Prostate gland (tissue), 2 donors: ENCODE data around the gene CFAP47. TPM values are rescaled to one million over a fixed set of nuclear protein-coding genes. Genes with fewer than 3 reads are reported as not detected.

Experiments
- DNase-seq: peaks from one replicate; pipeline ENCODE4 v3.0.0-alpha.2; 2019; ENCODE audit warnings: low spot score
- H3K27ac ChIP-seq, 2 donors: fragments of 200-600 bp; sonication (generic); 2 replicates each; pipeline ENCODE4 v1.5.1; 2017 to 2019
- H3K27me3 ChIP-seq: fragments of 200-600 bp; sonication (generic); replicated peaks from 2 replicates; pipeline ENCODE4 v1.5.1; 2019; ENCODE audit not compliant: insufficient read depth
- H3K36me3 ChIP-seq, 2 donors: fragments of 200-600 bp; sonication (generic); 1 replicate in 1 of 2; 2 replicates in 1 of 2; pipeline versions ENCODE4 v1.5.1 to v1.8.1; 2017 to 2019
- H3K4me1 ChIP-seq: fragments of 200-600 bp; sonication (generic); replicated peaks from 2 replicates; pipeline ENCODE4 v1.5.1; 2019
- H3K4me3 ChIP-seq, 2 donors: fragments of 200-600 bp; sonication (generic); 2 replicates each; pipeline ENCODE4 v1.5.1; 2017 to 2019
- H3K9me3 ChIP-seq: fragments of 200-600 bp; sonication (generic); 2 replicates; pipeline ENCODE4 v1.5.1; 2017
- POLR2A ChIP-seq: fragments of 450-650 bp; IDR thresholded peaks from one replicate; pipeline ENCODE4 v1.6.1; 2016; ENCODE audit warnings: antibody characterized with exemption, mild to moderate bottlenecking
- POLR2AphosphoS5 ChIP-seq: sonication (generic); formaldehyde crosslinking; IDR thresholded peaks from one replicate; pipeline ENCODE4 v1.6.1; 2017; ENCODE audit warnings: antibody characterized with exemption
- WGBS: methylation state at CpG from one replicate; pipeline ENCODE4 v1.1.5; 2018; 5-methylcytosine and 5-hydroxymethylcytosine counted together
- intact Hi-C: fragments of 100-400 bp; cut with DNase I; formaldehyde crosslinking; loops from one replicate; pipeline ENCODE4 v1.14.2; 2022
- total RNA-seq, 2 donors: library from RNA; depleted of rRNA; stranded (reverse); fragments of >200 nt; gene quantifications; one replicate each; pipeline ENCODE4 v1.1.0, GENCODE V29; 2016
- TF ChIP-seq, protein P1 (sequence below), 4 experiments: fragments of 200-600 bp in 2 of 4; fragments of 450-650 bp in 2 of 4; sonication (generic) in 2 of 4; IDR thresholded peaks; 1 replicate in 3 of 4; 2 replicates in 1 of 4; pipeline ENCODE4 v1.5.1; 2016 to 2019; ENCODE audit warnings: antibody characterized with exemption in 4 of 4, mild to moderate bottlenecking in 2 of 4, moderate library complexity in 2 of 4

Gene CFAP47
- total RNA-seq, 2 donors from 2014 or later = 0.32 to 0.45 TPM

DNA sequence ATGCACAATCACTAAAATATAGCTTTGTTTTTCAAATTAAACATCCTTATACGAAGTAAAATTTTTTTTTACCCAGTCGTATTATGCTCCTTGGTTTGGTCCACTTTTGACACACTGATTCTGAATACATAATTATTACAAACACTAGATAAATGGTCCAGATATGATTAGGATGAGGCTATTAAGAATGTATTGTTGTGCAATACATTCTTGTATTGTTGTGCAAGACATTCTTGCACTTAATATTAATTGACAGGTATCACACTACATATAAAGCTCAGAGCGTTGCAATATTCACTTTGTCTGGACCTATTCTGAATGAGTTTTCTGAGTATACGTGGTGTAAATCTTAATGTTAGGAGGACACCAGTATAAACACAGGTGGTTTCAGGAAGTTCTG is 464.0 kb downstream of the CFAP47 start:
- no peak for DNase-seq
- Histone ChIP-seq H3K9me3 (no peaks in the 10 kb centered on the region), H3K27ac (no peak overlapping the region), H3K4me3 (no peak overlapping the region), H3K36me3 (no peaks in the 10 kb centered on the region), H3K4me1 (no peaks in the 10 kb centered on the region), H3K27me3 (no peaks in the 10 kb centered on the region)
- TF ChIP-seq POLR2A (no peak), POLR2AphosphoS5 (no peak)
- TF ChIP-seq, protein P1, sequence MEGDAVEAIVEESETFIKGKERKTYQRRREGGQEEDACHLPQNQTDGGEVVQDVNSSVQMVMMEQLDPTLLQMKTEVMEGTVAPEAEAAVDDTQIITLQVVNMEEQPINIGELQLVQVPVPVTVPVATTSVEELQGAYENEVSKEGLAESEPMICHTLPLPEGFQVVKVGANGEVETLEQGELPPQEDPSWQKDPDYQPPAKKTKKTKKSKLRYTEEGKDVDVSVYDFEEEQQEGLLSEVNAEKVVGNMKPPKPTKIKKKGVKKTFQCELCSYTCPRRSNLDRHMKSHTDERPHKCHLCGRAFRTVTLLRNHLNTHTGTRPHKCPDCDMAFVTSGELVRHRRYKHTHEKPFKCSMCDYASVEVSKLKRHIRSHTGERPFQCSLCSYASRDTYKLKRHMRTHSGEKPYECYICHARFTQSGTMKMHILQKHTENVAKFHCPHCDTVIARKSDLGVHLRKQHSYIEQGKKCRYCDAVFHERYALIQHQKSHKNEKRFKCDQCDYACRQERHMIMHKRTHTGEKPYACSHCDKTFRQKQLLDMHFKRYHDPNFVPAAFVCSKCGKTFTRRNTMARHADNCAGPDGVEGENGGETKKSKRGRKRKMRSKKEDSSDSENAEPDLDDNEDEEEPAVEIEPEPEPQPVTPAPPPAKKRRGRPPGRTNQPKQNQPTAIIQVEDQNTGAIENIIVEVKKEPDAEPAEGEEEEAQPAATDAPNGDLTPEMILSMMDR (IDR thresholded peaks at IDR 0.05) = no peak
- intact Hi-C loops = no loop called here
- WGBS = 90% methylated on average over 4 of the region's 4 CpGs

DNA sequence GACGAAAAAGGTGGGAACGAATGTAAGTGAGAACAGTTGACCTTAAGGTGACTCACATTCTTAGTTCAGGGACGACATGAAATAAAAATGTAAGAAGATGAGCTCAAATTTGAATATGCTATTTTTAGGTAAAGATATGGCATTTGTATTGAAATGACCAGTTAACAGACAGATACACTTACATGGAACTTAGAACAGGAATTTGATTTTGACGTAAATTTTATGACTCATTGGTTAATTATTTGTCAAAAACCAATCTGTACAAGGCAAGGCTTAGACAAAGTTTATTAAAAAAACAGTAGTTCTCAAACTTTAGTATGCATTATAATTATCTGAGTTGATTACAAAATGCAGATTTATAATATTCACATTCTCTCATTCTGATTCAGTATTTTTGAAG is 469.4 kb downstream of the CFAP47 start:
- H3K27ac ChIP-seq = no peak overlapping the region
- DNase-seq = no peak
- intact Hi-C loops = no loop called here
- H3K36me3 ChIP-seq = no peaks in the 10 kb centered on the region
- no peaks in the 10 kb centered on the region for H3K9me3 ChIP-seq
- 75% methylated on average over 4 of the region's 4 CpGs for WGBS
- H3K4me3 ChIP-seq = no peak overlapping the region
- H3K4me1 ChIP-seq = no peaks in the 10 kb centered on the region
- no peak for TF ChIP-seq POLR2AphosphoS5
- TF ChIP-seq, protein P1 (IDR thresholded peaks at IDR 0.05) = no peak
- no peak for TF ChIP-seq POLR2A
- H3K27me3 ChIP-seq = no peaks in the 10 kb centered on the region

DNA sequence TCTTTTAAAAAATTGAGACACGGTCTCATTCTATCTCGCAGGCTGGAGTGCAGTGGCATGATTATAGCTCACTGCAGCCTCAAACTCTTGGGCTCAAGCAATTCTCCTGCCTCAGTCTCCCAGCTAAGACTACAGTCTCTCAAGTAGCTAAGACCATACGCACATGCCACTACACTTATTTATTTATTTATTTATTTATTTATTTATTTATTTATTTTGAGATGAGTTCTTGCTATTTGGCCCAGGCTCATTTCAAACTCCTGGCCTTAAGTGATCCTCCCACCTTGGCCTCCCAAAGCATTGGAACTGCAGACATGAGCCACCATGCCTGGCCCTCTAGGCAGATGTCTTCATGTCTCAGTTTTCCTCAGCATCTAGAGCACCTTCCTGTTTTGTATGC is 482.2 kb downstream of the CFAP47 start:
- Histone ChIP-seq H3K36me3 (no peaks in the 10 kb centered on the region), H3K4me1 (no peaks in the 10 kb centered on the region), H3K4me3 (no peak overlapping the region), H3K27ac (no peak overlapping the region), H3K27me3 (no peaks in the 10 kb centered on the region), H3K9me3 (no peaks in the 10 kb centered on the region)
- TF ChIP-seq POLR2A (no peak), POLR2AphosphoS5 (no peak)
- TF ChIP-seq, protein P1 (IDR thresholded peaks at IDR 0.05) = no peak
- WGBS = 92% methylated on average over 3 of the region's 3 CpGs
- no peak for DNase-seq
- intact Hi-C loops = no loop called here

DNA sequence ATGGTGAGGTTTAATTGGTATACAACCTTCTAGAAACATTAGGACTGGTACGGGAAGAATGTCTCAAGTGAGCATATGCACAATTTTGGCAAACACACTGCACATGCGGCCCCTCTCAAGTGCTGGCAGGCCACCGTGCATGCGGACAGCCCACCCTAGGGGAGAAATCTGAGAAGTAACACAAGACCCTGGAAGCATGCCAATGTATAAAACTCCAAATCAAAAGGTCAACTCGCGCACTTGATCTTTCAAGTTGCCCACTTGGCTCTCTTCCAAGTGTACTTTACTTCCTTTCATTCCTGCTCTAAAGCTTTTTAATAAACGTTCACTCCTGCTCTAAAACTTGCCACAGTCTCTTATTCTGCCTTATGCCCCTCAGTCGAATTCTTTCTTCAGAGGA is 488.3 kb downstream of the CFAP47 start:
- Histone ChIP-seq H3K27me3 (no peaks in the 10 kb centered on the region), H3K27ac (no peak overlapping the region), H3K9me3 (no peaks in the 10 kb centered on the region), H3K4me1 (no peaks in the 10 kb centered on the region), H3K36me3 (no peaks in the 10 kb centered on the region), H3K4me3 (no peak overlapping the region)
- no peak for DNase-seq
- intact Hi-C loops = no loop called here
- no peak for TF ChIP-seq POLR2AphosphoS5
- TF ChIP-seq, protein P1 (IDR thresholded peaks at IDR 0.05) = no peak
- WGBS = 25% methylated on average over 8 of the region's 8 CpGs

DNA sequence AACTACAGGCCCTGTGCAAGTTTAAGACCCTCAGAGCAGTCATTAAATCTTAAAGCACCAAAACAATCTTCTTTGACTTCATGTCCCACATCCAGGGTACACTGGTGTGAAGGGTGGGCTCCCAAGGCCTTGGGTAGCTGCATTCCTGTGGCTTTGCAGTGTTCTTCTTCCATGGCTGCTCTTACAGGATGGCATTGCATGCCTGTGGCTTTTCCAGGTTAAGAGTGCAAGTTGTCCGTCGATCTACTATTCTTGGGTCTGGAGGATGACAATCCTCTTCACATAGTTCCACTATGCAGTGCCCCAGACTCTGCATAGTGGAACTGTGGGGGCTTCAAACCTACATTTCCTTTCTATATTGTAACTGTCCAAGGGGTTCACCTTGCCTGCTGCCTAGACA is 494.5 kb downstream of the CFAP47 start:
- H3K9me3 ChIP-seq = no peaks in the 10 kb centered on the region
- no peak overlapping the region for H3K4me3 ChIP-seq
- no peaks in the 10 kb centered on the region for H3K36me3 ChIP-seq
- H3K4me1 ChIP-seq = no peaks in the 10 kb centered on the region
- TF ChIP-seq POLR2AphosphoS5 = no peak
- TF ChIP-seq POLR2A = no peak
- TF ChIP-seq, protein P1 (IDR thresholded peaks at IDR 0.05) = no peak
- H3K27me3 ChIP-seq = no peaks in the 10 kb centered on the region
- intact Hi-C loops = no loop called here
- 100% methylated on average over 2 of the region's 2 CpGs for WGBS
- H3K27ac ChIP-seq = no peak overlapping the region
- DNase-seq = no peak
